Activated CD4-positive, CD25-positive, alpha-beta regulatory T cell treated with anti-CD3 and anti-CD28 coated beads, Interleukin-2, amount 50 U/mL, for 16 hours (primary cell): ENCODE results near the gene ECM2.
"Not testable (repeated sequence)": the region's sequence is repeated elsewhere in the genome, so short reads cannot be mapped to it uniquely, and the experiment has no call there.

Experiments
- DNase-seq: peaks from one replicate; pipeline ENCODE4 v3.0.0-alpha.2; 2020; ENCODE audit warnings: low read depth, low spot score

Gene ECM2

GRCh38 chr9:92535940-92536850 lies at the start of gene ECM2:
ECM2 (minus strand) TSS chr9:92535990; CDS start chr9:92522866, 13,124 bp downstream.
- no peak for DNase-seq

GRCh38 chr9:92576175-92576574 lies 40.4 kb upstream of the ECM2 start:
- DNase-seq, result no peak

GRCh38 chr9:92573612-92574011 lies 37.8 kb upstream of the ECM2 start:
- DNase-seq, result not testable (repeated sequence)

- DNase-seq, result not testable (repeated sequence)
These were observed 36.1 kb upstream of the ECM2 start for GRCh38 chr9:92571871-92572270.

- DNase-seq, result no peak
These were observed 29.2 kb upstream of the ECM2 start for GRCh38 chr9:92564982-92565381.

- no peak for DNase-seq
These were observed 28.7 kb upstream of the ECM2 start for GRCh38 chr9:92564504-92564903.

GRCh38 chr9:92563116-92564100 lies 27.6 kb upstream of the ECM2 start:
- no peak for DNase-seq

GRCh38 chr9:92562461-92562967 lies 26.7 kb upstream of the ECM2 start:
- no peak for DNase-seq

- DNase-seq, result no peak
These were observed 25.9 kb upstream of the ECM2 start for GRCh38 chr9:92561374-92562330.

GRCh38 chr9:92558612-92559374 lies 23.0 kb upstream of the ECM2 start:
- DNase-seq, result no peak

GRCh38 chr9:92550765-92551164 lies 15.0 kb upstream of the ECM2 start:
- no peak for DNase-seq

- DNase-seq, result no peak
These were observed 11.6 kb upstream of the ECM2 start for GRCh38 chr9:92547356-92547755.

- DNase-seq, result no peak
These were observed 9.3 kb upstream of the ECM2 start for GRCh38 chr9:92545002-92545510.

GRCh38 chr9:92543972-92544371 lies 8.2 kb upstream of the ECM2 start:
- DNase-seq, result no peak

GRCh38 chr9:92538541-92538940 lies 2.8 kb upstream of the ECM2 start:
- DNase-seq, result no peak

GRCh38 chr9:92534674-92535073 lies 1.1 kb downstream of the ECM2 start:
- no peak for DNase-seq

GRCh38 chr9:92534204-92534603 lies 1.6 kb downstream of the ECM2 start:
- DNase-seq, result no peak

- DNase-seq, result no peak
These were observed 4.9 kb downstream of the ECM2 start for GRCh38 chr9:92530893-92531292.

GRCh38 chr9:92529124-92529523 lies 6.7 kb downstream of the ECM2 start:
- no peak for DNase-seq

- no peak for DNase-seq
These were observed 7.3 kb downstream of the ECM2 start for GRCh38 chr9:92528522-92528849.
